NCI-H1694 (cell line): ENCODE data around the gene TMEM212.

Experiments
- DNase-seq: peaks from one replicate; lab custom pipeline; 2025; lab: John Stamatoyannopoulos, UW

The TMEM212 gene

GRCh38 chr3:171842864-171843518 is at the start of gene TMEM212:
TMEM212 (plus strand) TSS chr3:171843349; CDS start chr3:171843384, 35 bp downstream.
- no peak for DNase-seq

GRCh38 chr3:171796625-171797264 is 46.4 kb upstream of the TMEM212 start:
- no peak for DNase-seq

- no peak for DNase-seq
Measured at GRCh38 chr3:171797265-171797679, 45.9 kb upstream of the TMEM212 start.

GRCh38 chr3:171797873-171798272 is 45.3 kb upstream of the TMEM212 start:
- DNase-seq, result no peak

- no peak for DNase-seq
Measured at GRCh38 chr3:171799501-171799900, 43.6 kb upstream of the TMEM212 start.

GRCh38 chr3:171801738-171802589 is 41.2 kb upstream of the TMEM212 start:
- no peak for DNase-seq

GRCh38 chr3:171802590-171802956 is 40.6 kb upstream of the TMEM212 start:
- no peak for DNase-seq

GRCh38 chr3:171803044-171803443 is 40.1 kb upstream of the TMEM212 start:
- DNase-seq, result no peak

- DNase-seq, result no peak
Measured at GRCh38 chr3:171804618-171805389, 38.3 kb upstream of the TMEM212 start.

GRCh38 chr3:171805687-171806086 is 37.5 kb upstream of the TMEM212 start:
- no peak for DNase-seq

GRCh38 chr3:171806200-171807128 is 36.7 kb upstream of the TMEM212 start:
- DNase-seq, result no peak

GRCh38 chr3:171807129-171807675 is 35.9 kb upstream of the TMEM212 start:
- no peak for DNase-seq

- no peak for DNase-seq
Measured at GRCh38 chr3:171807806-171808205, 35.3 kb upstream of the TMEM212 start.

GRCh38 chr3:171809611-171809860 is 33.6 kb upstream of the TMEM212 start:
- DNase-seq, result no peak

- DNase-seq, result peak; percentile 14
Measured at GRCh38 chr3:171809861-171810628, 33.1 kb upstream of the TMEM212 start, which contains the start of gene PLD1. PLD1 (minus strand) TSS chr3:171810483; CDS start chr3:171738051, 72,432 bp downstream.

- DNase-seq, result no peak
Measured at GRCh38 chr3:171810629-171811294, 32.4 kb upstream of the TMEM212 start.

GRCh38 chr3:171811295-171811912 is 31.7 kb upstream of the TMEM212 start:
- no peak for DNase-seq

GRCh38 chr3:171811913-171812335 is 31.2 kb upstream of the TMEM212 start:
- DNase-seq, result no peak

GRCh38 chr3:171812811-171813210 is 30.3 kb upstream of the TMEM212 start:
- DNase-seq, result no peak
